HG03139 (cell line): ENCODE data around the gene PPFIA1.
"Not testable (repeated sequence)": the region's sequence is repeated elsewhere in the genome, so short reads cannot be mapped to it uniquely, and the experiment has no call there.

Experiments used
- ATAC-seq: cut with Tn5 transposase; IDR thresholded peaks from one replicate; pipeline ENCODE4 v1.9.1; 2021; ENCODE audit not compliant: unreplicated experiment

PPFIA1 gene

GRCh38 chr11:70323806-70324205 is 53.3 kb downstream of the PPFIA1 start:
- no peak for ATAC-seq

GRCh38 chr11:70324376-70325115 is 54.1 kb downstream of the PPFIA1 start:
- peak; percentile 65 for ATAC-seq

- ATAC-seq: no peak
Observed at GRCh38 chr11:70325824-70326223, 55.3 kb downstream of the PPFIA1 start.

- ATAC-seq: no peak
Observed at GRCh38 chr11:70326365-70326811, 55.9 kb downstream of the PPFIA1 start.

GRCh38 chr11:70326833-70327232 is 56.3 kb downstream of the PPFIA1 start:
- ATAC-seq: no peak

- no peak for ATAC-seq
Observed at GRCh38 chr11:70327717-70328116, 57.2 kb downstream of the PPFIA1 start.

GRCh38 chr11:70328556-70328955 is 58.1 kb downstream of the PPFIA1 start:
- ATAC-seq: no peak

- not testable (repeated sequence) for ATAC-seq
Observed at GRCh38 chr11:70331320-70331843, 60.9 kb downstream of the PPFIA1 start.

GRCh38 chr11:70331901-70332300 is 61.4 kb downstream of the PPFIA1 start:
- no peak for ATAC-seq

- no peak for ATAC-seq
Observed at GRCh38 chr11:70332567-70332966, 62.1 kb downstream of the PPFIA1 start.

GRCh38 chr11:70333261-70333660 is 62.8 kb downstream of the PPFIA1 start:
- ATAC-seq: no peak

- no peak for ATAC-seq
Observed at GRCh38 chr11:70334351-70334995, 64.0 kb downstream of the PPFIA1 start.

- ATAC-seq: no peak
Observed at GRCh38 chr11:70335511-70335910, 65.0 kb downstream of the PPFIA1 start.

- ATAC-seq: no peak
Observed at GRCh38 chr11:70338594-70338993, 68.1 kb downstream of the PPFIA1 start.

- ATAC-seq: no peak
Observed at GRCh38 chr11:70339066-70339465, 68.6 kb downstream of the PPFIA1 start.

GRCh38 chr11:70341881-70342429 is 71.5 kb downstream of the PPFIA1 start:
- no peak for ATAC-seq

GRCh38 chr11:70343636-70344035 is 73.1 kb downstream of the PPFIA1 start:
- ATAC-seq: no peak

GRCh38 chr11:70348191-70348590 is 77.7 kb downstream of the PPFIA1 start:
- no peak for ATAC-seq

- no peak for ATAC-seq
Observed at GRCh38 chr11:70348608-70349007, 78.1 kb downstream of the PPFIA1 start.

- no peak for ATAC-seq
Observed at GRCh38 chr11:70351646-70352045, 81.2 kb downstream of the PPFIA1 start.

GRCh38 chr11:70352100-70352499 is 81.6 kb downstream of the PPFIA1 start:
- no peak for ATAC-seq

GRCh38 chr11:70352601-70353000 is 82.1 kb downstream of the PPFIA1 start:
- ATAC-seq: no peak
